ENCODE measurements around the gene BARD1. TPM values are rescaled to one million over a fixed set of nuclear protein-coding genes. Genes with fewer than 3 reads are reported as not detected.

BARD1 gene
- total RNA-seq, 6 donors from 2014 or later = 4.4 to 15.0 (median 10.6) TPM

DNA sequence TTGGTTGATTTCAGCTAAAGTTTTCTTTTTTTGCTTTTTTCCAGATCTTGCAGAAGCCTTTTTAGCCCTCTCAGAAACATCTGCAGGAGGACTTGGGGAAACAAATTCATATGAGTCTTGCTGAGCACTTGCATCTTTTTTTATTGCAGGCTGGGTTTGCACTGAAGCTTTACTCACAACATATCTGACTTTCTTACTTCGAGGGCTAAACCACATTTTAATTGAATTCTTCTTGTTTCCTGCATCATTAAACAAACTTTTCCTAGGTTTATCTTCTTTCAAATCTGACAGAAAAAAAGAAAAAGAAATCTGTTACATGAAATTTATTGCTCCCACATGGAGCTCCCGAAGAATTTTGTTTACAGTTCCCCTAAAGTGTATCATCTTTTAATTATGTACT lies 28.3 kb downstream of the BARD1 start:
- H3K27ac ChIP-seq = no peak overlapping the region
- no peaks in the 10 kb centered on the region for H3K27me3 ChIP-seq
- peaks cover 0 to 6% (median 0%) of the 10 kb centered on the region in 4 donors for H3K9me3 ChIP-seq
- no peak for ATAC-seq (ENCODE audit: low FRiP score in 2 of 2)
- no peak for DNase-seq
- no peak for TF ChIP-seq POLR2A (IDR thresholded peaks at IDR 0.05)
- H3K4me1 ChIP-seq = no peaks in the 10 kb centered on the region
- 85 to 89% methylated on average over 2 of the region's 2 CpGs for WGBS, 2 donors
- peaks cover 0 to 23% (median 12%) of the 10 kb centered on the region in 4 donors for H3K36me3 ChIP-seq
- H3K4me3 ChIP-seq = no peak overlapping the region

DNA sequence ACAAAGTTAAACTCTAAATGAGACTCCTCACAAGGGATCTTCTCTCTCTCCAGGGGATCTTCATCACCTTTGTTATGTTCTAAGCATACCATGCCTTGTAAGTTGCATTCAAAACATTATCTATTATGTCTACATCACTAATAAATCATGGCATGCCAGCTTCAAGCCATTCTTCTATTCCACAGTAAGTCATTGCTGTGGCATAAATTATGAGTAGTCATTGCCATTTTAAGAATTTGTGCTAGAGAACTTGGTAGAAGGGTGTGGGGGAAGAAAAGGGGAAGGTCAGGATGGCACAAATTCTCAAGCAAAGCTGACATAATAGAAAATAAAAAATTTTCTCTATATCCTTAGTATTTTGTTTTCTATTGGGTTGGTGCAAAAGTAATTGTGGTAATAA lies 33.5 kb downstream of the BARD1 start:
- no peak overlapping the region for H3K27ac ChIP-seq
- ATAC-seq (ENCODE audit: low FRiP score in 2 of 2) = no peak
- H3K9me3 ChIP-seq = no peaks in the 10 kb centered on the region
- H3K36me3 ChIP-seq = peaks cover 0 to 24% (median 9%) of the 10 kb centered on the region in 4 donors
- DNase-seq = no peak
- no peak for TF ChIP-seq POLR2AphosphoS5 (IDR thresholded peaks at IDR 0.05)
- TF ChIP-seq, protein P1, sequence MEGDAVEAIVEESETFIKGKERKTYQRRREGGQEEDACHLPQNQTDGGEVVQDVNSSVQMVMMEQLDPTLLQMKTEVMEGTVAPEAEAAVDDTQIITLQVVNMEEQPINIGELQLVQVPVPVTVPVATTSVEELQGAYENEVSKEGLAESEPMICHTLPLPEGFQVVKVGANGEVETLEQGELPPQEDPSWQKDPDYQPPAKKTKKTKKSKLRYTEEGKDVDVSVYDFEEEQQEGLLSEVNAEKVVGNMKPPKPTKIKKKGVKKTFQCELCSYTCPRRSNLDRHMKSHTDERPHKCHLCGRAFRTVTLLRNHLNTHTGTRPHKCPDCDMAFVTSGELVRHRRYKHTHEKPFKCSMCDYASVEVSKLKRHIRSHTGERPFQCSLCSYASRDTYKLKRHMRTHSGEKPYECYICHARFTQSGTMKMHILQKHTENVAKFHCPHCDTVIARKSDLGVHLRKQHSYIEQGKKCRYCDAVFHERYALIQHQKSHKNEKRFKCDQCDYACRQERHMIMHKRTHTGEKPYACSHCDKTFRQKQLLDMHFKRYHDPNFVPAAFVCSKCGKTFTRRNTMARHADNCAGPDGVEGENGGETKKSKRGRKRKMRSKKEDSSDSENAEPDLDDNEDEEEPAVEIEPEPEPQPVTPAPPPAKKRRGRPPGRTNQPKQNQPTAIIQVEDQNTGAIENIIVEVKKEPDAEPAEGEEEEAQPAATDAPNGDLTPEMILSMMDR (IDR thresholded peaks at IDR 0.05) = no peak
- TF ChIP-seq EP300 (IDR thresholded peaks at IDR 0.05) = no peak
- TF ChIP-seq POLR2A (IDR thresholded peaks at IDR 0.05) = no peak
- no peaks in the 10 kb centered on the region for H3K4me1 ChIP-seq
- no peak overlapping the region for H3K4me3 ChIP-seq
- H3K27me3 ChIP-seq = no peaks in the 10 kb centered on the region

DNA sequence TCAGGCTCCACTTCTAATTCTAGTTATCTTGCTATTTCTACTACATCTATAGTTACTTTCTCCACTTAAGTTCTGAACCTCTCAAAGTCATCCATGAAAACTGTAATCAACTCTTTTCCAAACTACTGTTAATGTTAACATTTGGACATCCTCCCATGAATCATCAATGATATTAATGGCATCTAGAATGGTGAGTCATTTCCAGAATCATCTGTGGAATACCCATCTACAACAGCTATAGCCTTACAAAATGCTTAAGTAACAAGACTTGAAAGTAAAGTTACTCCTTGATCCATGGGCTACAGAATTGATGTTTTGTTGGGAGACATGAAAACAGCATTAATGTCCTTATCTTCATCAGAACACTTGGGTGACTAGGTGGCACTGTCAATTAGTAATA lies 35.4 kb downstream of the BARD1 start:
- H3K36me3 ChIP-seq = peaks cover 0 to 7% (median 0%) of the 10 kb centered on the region in 4 donors
- H3K4me3 ChIP-seq = no peak overlapping the region
- no peaks in the 10 kb centered on the region for H3K4me1 ChIP-seq
- no peaks in the 10 kb centered on the region for H3K27me3 ChIP-seq
- H3K9me3 ChIP-seq = no peaks in the 10 kb centered on the region
- no peak for DNase-seq
- H3K27ac ChIP-seq = no peak overlapping the region
- no peak for ATAC-seq (ENCODE audit: low FRiP score in 2 of 2)
- TF ChIP-seq EP300 (IDR thresholded peaks at IDR 0.05) (no peak), POLR2AphosphoS5 (IDR thresholded peaks at IDR 0.05) (no peak), POLR2A (IDR thresholded peaks at IDR 0.05) (no peak)
- TF ChIP-seq, protein P1 (IDR thresholded peaks at IDR 0.05) = no peak

DNA sequence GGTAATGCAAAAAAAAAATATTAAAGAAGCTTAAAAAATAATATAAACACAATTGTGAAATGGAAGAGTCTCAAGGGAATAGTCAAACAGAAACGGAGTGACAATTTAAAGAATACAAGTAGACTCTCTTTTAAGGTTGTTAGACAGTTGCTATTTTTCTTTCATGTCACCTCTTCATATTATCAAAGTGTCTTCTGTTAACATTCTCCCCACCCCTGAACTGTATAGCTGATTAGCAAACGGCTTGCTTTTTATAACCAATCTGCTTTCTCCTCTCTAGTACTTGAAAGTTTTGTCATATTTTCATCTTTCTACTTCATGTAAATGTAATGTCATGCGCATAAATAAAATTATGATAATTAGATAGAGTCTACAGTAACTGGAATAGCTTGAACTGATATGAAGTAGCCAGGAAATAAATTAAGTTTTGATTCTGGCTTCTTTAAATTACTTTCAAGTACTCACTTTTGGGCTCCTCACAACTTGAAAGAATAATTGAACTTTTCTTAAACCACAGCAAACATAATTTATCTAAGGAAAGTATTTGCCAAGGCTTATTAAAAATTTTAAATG lies 37.0 kb downstream of the BARD1 start:
- no peaks in the 10 kb centered on the region for H3K27me3 ChIP-seq
- ATAC-seq (ENCODE audit: low FRiP score in 2 of 2) = no peak
- H3K4me1 ChIP-seq = no peaks in the 10 kb centered on the region
- peaks cover 0 to 7% (median 0%) of the 10 kb centered on the region in 4 donors for H3K36me3 ChIP-seq
- DNase-seq = no peak
- H3K9me3 ChIP-seq = no peaks in the 10 kb centered on the region
- no peak overlapping the region for H3K4me3 ChIP-seq
- TF ChIP-seq POLR2A (IDR thresholded peaks at IDR 0.05) (no peak), EP300 (IDR thresholded peaks at IDR 0.05) (no peak), POLR2AphosphoS5 (IDR thresholded peaks at IDR 0.05) (no peak)
- TF ChIP-seq, protein P1 (IDR thresholded peaks at IDR 0.05) = no peak
- no peak overlapping the region for H3K27ac ChIP-seq
- WGBS, 2 donors = 78 to 79% methylated on average over 3 of the region's 3 CpGs

DNA sequence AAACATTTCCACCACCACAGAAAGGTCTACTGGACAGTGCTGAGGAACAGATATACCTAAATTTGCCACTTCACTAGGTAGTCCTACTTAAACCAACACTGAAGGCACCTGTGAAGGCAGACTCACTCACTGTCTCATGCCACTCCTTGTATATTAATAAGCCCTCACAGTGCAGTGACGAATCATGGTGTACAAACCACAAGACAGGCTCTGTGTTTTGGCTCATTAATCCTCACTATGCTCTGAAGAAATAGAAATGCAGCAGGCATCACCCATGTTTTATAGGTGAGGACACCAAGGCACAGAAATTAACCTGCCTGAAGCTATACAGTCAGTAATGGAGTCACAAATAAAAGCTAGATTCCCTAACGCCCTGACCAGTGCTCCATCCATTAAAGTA lies 44.3 kb downstream of the BARD1 start:
- ATAC-seq (ENCODE audit: low FRiP score in 2 of 2) = no peak

More for the DNA sequence above, 44.3 kb downstream of the BARD1 start:
- DNase-seq = no peak
- Histone ChIP-seq H3K27ac (no peak overlapping the region), H3K27me3 (no peaks in the 10 kb centered on the region), H3K4me1 (no peaks in the 10 kb centered on the region), H3K36me3 (peaks cover 0 to 25% (median 4%) of the 10 kb centered on the region in 4 donors), H3K4me3 (no peak overlapping the region), H3K9me3 (no peaks in the 10 kb centered on the region)
- TF ChIP-seq POLR2AphosphoS5 (IDR thresholded peaks at IDR 0.05) (no peak), EP300 (IDR thresholded peaks at IDR 0.05) (no peak), POLR2A (IDR thresholded peaks at IDR 0.05) (no peak)
- TF ChIP-seq, protein P1 (IDR thresholded peaks at IDR 0.05) = no peak
- WGBS, 2 donors = 100% methylated on average over 2 of the region's 2 CpGs

All from upper lobe of left lung (tissue), 6 donors.